Parathyroid adenoma (tissue), 2 donors: ENCODE data around the gene TMEM120B.

Experiments used
- H2AFZ ChIP-seq: fragments of 300-600 bp; sonication (generic); one replicate; pipeline ENCODE4 v1.7.0; 2017; ENCODE audit warnings: antibody characterized with exemption, mild to moderate bottlenecking
- H3K27ac ChIP-seq: fragments of 300-600 bp; sonication (generic); one replicate; pipeline ENCODE4 v1.7.0; 2017
- H3K27me3 ChIP-seq: fragments of 300-600 bp; sonication (generic); one replicate; pipeline ENCODE4 v1.7.0; 2017; ENCODE audit warnings: low read length; ENCODE audit not compliant: control insufficient read depth, insufficient read depth
- H3K36me3 ChIP-seq: fragments of 300-600 bp; sonication (generic); one replicate; pipeline ENCODE4 v1.7.0; 2017; ENCODE audit warnings: low read length; ENCODE audit not compliant: control insufficient read depth, insufficient read depth
- H3K4me1 ChIP-seq: fragments of 300-600 bp; sonication (generic); one replicate; pipeline ENCODE4 v1.7.0; 2017; ENCODE audit warnings: control low read depth
- H3K4me2 ChIP-seq: fragments of 300-600 bp; sonication (generic); one replicate; pipeline ENCODE4 v1.7.0; 2017; ENCODE audit warnings: low read length
- H3K4me3 ChIP-seq: fragments of 300-600 bp; sonication (generic); one replicate; pipeline ENCODE4 v1.7.0; 2017; ENCODE audit warnings: low read depth, low read length
- H3K79me2 ChIP-seq: fragments of 300-600 bp; sonication (generic); one replicate; pipeline ENCODE4 v1.7.0; 2017; ENCODE audit warnings: control low read depth
- H3K9ac ChIP-seq: fragments of 300-600 bp; sonication (generic); one replicate; pipeline ENCODE4 v1.7.0; 2017; ENCODE audit warnings: mild to moderate bottlenecking
- H3K9me3 ChIP-seq: fragments of 300-600 bp; sonication (generic); one replicate; pipeline ENCODE4 v1.7.0; 2017; ENCODE audit warnings: low read length; ENCODE audit not compliant: control insufficient read depth
- TF ChIP-seq, protein P1 (sequence below): fragments of 300-600 bp; sonication (generic); IDR thresholded peaks from one replicate; pipeline ENCODE4 v1.7.0; 2017; ENCODE audit warnings: antibody characterized with exemption, mild to moderate bottlenecking
- donor health status: primary hyperparathyroidism.

TMEM120B gene

DNA sequence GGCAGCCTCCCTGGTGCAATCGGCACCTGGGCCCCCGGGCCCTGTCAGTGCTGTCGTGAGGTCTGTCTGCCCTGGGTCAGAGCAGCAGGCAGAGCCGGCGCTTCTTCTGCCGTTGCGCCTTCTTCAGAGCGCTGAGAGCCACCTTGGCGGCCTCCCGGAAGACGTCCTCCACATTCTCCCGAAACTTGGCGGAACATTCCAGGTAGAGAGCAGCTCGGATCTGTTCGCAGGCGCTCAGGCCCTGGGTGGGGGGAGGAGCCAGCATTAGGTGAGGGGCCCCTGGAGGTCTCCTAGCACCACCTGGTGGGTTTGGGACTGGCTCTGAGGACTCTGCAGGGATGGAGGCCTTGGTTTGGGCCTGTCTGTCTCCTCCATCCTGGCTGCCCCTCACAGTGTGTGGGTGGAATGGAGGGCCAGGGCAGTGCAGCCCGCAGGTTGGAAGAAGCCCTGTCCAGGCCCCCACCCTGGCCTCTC is 66.9 kb downstream of the TMEM120B start:
- Histone ChIP-seq H3K4me2 (no peak overlapping the region), H3K36me3 (no peaks in the 10 kb centered on the region), H3K9me3 (no peaks in the 10 kb centered on the region), H3K4me3 (no peak overlapping the region), H3K27ac (no peak overlapping the region), H2AFZ (no peak overlapping the region), H3K4me1 (peaks cover 7% of the 10 kb centered on the region), H3K9ac (no peak overlapping the region), H3K27me3 (no peaks in the 10 kb centered on the region), H3K79me2 (no peaks in the 10 kb centered on the region)
- TF ChIP-seq, protein P1, sequence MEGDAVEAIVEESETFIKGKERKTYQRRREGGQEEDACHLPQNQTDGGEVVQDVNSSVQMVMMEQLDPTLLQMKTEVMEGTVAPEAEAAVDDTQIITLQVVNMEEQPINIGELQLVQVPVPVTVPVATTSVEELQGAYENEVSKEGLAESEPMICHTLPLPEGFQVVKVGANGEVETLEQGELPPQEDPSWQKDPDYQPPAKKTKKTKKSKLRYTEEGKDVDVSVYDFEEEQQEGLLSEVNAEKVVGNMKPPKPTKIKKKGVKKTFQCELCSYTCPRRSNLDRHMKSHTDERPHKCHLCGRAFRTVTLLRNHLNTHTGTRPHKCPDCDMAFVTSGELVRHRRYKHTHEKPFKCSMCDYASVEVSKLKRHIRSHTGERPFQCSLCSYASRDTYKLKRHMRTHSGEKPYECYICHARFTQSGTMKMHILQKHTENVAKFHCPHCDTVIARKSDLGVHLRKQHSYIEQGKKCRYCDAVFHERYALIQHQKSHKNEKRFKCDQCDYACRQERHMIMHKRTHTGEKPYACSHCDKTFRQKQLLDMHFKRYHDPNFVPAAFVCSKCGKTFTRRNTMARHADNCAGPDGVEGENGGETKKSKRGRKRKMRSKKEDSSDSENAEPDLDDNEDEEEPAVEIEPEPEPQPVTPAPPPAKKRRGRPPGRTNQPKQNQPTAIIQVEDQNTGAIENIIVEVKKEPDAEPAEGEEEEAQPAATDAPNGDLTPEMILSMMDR: no peak

- TF ChIP-seq, protein P1: no peak
- Histone ChIP-seq H3K27me3 (no peaks in the 10 kb centered on the region), H3K4me2 (no peak overlapping the region), H3K36me3 (no peaks in the 10 kb centered on the region), H3K9ac (no peak overlapping the region), H3K4me1 (peaks cover 7% of the 10 kb centered on the region), H3K79me2 (no peaks in the 10 kb centered on the region), H2AFZ (no peak overlapping the region), H3K9me3 (no peaks in the 10 kb centered on the region), H3K4me3 (no peak overlapping the region), H3K27ac (no peak overlapping the region)
Observed at GRCh38 chr12:121780429-121780828, 67.9 kb downstream of the TMEM120B start.

DNA sequence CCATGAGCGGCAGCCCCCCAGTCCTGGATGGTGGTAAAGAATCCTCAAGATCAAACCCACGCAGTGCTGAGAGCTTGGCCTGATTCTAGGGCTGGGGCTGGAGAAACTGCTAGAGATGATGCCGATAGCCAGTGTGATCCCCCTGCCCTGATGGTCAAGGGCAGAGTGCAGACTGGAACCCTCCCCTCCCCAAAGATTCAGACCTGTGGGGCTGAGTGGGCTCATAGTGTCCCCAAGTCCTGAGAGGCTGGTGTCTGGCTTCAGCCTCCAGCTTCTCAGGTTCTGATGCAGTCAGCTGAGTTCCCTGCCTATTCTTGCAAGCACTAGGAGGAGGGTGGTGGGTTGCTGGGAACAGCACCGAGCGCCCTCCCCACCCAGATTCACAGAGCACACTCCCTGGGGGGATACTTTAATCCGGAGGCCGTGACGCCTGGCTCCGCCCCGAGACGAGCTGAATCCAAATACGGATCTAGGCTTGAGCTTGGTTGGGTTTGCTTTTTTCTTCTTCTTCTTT is 69.0 kb downstream of the TMEM120B start:
- no peaks in the 10 kb centered on the region for H3K4me1 ChIP-seq
- H3K27ac ChIP-seq: no peak overlapping the region
- no peaks in the 10 kb centered on the region for H3K27me3 ChIP-seq
- H3K9me3 ChIP-seq: no peaks in the 10 kb centered on the region
- no peaks in the 10 kb centered on the region for H3K36me3 ChIP-seq
- H3K4me3 ChIP-seq: no peak overlapping the region
- H3K9ac ChIP-seq: no peak overlapping the region
- no peak overlapping the region for H2AFZ ChIP-seq
- TF ChIP-seq, protein P1: no peak
- H3K4me2 ChIP-seq: no peak overlapping the region
- no peaks in the 10 kb centered on the region for H3K79me2 ChIP-seq

DNA sequence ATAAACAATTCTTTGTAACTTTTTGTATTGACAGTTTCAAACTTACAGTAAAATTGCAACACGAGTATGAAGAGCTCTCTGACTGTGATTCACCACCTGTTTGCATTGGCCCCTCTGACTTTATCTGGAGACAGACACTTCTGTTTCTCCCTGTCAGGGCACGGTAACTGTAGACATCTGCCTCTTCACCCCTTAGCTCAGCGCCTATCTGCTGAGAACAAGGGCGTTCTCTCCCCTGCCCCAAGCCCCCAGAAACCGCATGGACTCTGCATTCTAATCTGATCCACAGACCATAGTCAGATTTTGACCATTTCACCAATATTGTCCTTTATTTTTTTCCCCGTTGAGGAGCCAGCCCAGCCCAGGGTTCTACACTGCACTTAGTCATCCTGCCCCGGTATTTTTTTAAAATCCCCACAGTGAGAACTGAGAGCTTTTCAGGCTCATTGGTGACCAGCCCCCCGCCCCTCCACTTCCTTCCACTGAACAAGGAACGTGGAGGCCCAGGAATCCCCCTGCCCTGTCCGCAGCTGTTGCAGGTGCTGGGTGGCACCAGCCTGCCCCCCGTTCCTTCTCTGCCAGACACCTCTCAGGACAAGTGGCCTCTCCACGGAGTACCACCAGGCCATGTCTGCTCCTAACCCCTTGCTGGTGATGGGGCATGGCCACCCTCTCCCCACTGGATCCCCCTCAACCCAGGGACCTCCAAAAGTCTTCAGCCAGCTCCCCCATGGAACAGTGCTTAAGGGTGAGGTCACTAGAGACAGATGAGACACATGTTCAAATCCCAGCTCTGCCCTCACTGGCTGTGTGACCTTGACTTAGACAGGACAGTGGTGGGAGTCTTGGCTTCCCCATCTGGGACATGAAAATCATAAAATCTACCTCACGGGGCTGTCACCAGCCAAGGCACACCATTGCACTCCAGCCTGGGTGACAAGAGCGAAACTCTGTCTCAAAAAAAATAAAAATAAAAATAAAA is 69.7 kb downstream of the TMEM120B start:
- Histone ChIP-seq H3K36me3 (no peaks in the 10 kb centered on the region), H3K79me2 (no peaks in the 10 kb centered on the region), H3K4me2 (no peak overlapping the region), H2AFZ (no peak overlapping the region), H3K9me3 (no peaks in the 10 kb centered on the region), H3K4me3 (no peak overlapping the region), H3K4me1 (no peaks in the 10 kb centered on the region), H3K27me3 (no peaks in the 10 kb centered on the region), H3K9ac (no peak overlapping the region), H3K27ac (no peak overlapping the region)
- TF ChIP-seq, protein P1: no peak
